ENCODE measurements around the gene HECTD3. TPM values are rescaled to one million over a fixed set of nuclear protein-coding genes. Genes with fewer than 3 reads are reported as not detected.

HECTD3 gene
- total RNA-seq (2014; rRNA removed; shearing (Covaris generic); ENCODE audit: low replicate concordance): 6.9 and 8.8 TPM in 2 replicates

- H3K27ac ChIP-seq (ENCODE audit: low read length): peak within 1 kb of the TSS; percentile 18; the same call in 1 of the 2 replicates
- peaks cover 32% of the 10 kb centered on the region for H3K4me1 ChIP-seq (ENCODE audit: low read length)
- no peaks in the 10 kb centered on the region for H4K20me1 ChIP-seq (ENCODE audit: insufficient read depth, low read depth, low read length)
- H3K9me3 ChIP-seq (ENCODE audit: low read length): no peaks in the 10 kb centered on the region
- peak; percentile 90 for DNase-seq
- H3K9me2 ChIP-seq (replicated peaks; ENCODE audit: insufficient read depth, low read length): no peaks in the 10 kb centered on the region
- 0 out of 2 replicates have a peak, but pooled peaks cover 6% of the 10 kb centered on the region for H3K36me3 ChIP-seq (ENCODE audit: insufficient read depth, low read length)
- peak within 1 kb of the TSS; percentile 100 for H2AFZ ChIP-seq (ENCODE audit: low read length)
- H3K9ac ChIP-seq (ENCODE audit: low read length): peak within 1 kb of the TSS; percentile 83
- peaks cover 20% of the 10 kb centered on the region; the same call in 1 of the 2 replicates for H3K79me2 ChIP-seq (ENCODE audit: low read length)
- no peaks in the 10 kb centered on the region for H3K27me3 ChIP-seq (ENCODE audit: low read length)
- peak within 1 kb of the TSS; percentile 94 for H3K4me2 ChIP-seq (ENCODE audit: low read depth, low read length, poor library complexity, severe bottlenecking)
- H3K4me3 ChIP-seq (ENCODE audit: low read length): peak within 1 kb of the TSS; percentile 91
These were observed at the start of gene HECTD3 for GRCh38 chr1:45010855-45011811. TSS of gene HECTD3 (minus strand) at chr1:45011324. CDS start at chr1:45011257, 67 bp downstream.

- no peaks in the 10 kb centered on the region for H3K79me2 ChIP-seq (ENCODE audit: low read length)
- no peaks in the 10 kb centered on the region for H3K9me3 ChIP-seq (ENCODE audit: low read length)
- H3K27me3 ChIP-seq (ENCODE audit: low read length): no peaks in the 10 kb centered on the region
- no peaks in the 10 kb centered on the region for H3K9me2 ChIP-seq (replicated peaks; ENCODE audit: insufficient read depth, low read length)
- H3K27ac ChIP-seq (ENCODE audit: low read length): no peak overlapping the region
- H3K4me2 ChIP-seq (ENCODE audit: low read depth, low read length, poor library complexity, severe bottlenecking): no peak overlapping the region
- H3K4me1 ChIP-seq (ENCODE audit: low read length): peaks cover 16% of the 10 kb centered on the region
- H3K4me3 ChIP-seq (ENCODE audit: low read length): no peak overlapping the region
- no peak overlapping the region for H3K9ac ChIP-seq (ENCODE audit: low read length)
- no peaks in the 10 kb centered on the region for H4K20me1 ChIP-seq (ENCODE audit: insufficient read depth, low read depth, low read length)
- H3K36me3 ChIP-seq (ENCODE audit: insufficient read depth, low read length): no peaks in the 10 kb centered on the region
- no peak overlapping the region for H2AFZ ChIP-seq (ENCODE audit: low read length)
- peak; percentile 6 for DNase-seq
These were observed 48.7 kb upstream of the HECTD3 start for GRCh38 chr1:45059829-45060228.

- peak overlapping the region; percentile 36 for H3K4me2 ChIP-seq (ENCODE audit: low read depth, low read length, poor library complexity, severe bottlenecking)
- H3K9me2 ChIP-seq (replicated peaks; ENCODE audit: insufficient read depth, low read length): no peaks in the 10 kb centered on the region
- H3K9me3 ChIP-seq (ENCODE audit: low read length): no peaks in the 10 kb centered on the region
- H3K9ac ChIP-seq (ENCODE audit: low read length): no peak overlapping the region
- H2AFZ ChIP-seq (ENCODE audit: low read length): no peak overlapping the region
- no peaks in the 10 kb centered on the region for H3K27me3 ChIP-seq (ENCODE audit: low read length)
- no peaks in the 10 kb centered on the region for H3K79me2 ChIP-seq (ENCODE audit: low read length)
- H3K4me3 ChIP-seq (ENCODE audit: low read length): no peak overlapping the region
- no peaks in the 10 kb centered on the region for H3K36me3 ChIP-seq (ENCODE audit: insufficient read depth, low read length)
- H3K27ac ChIP-seq (ENCODE audit: low read length): no peak overlapping the region
- peaks cover 30% of the 10 kb centered on the region for H3K4me1 ChIP-seq (ENCODE audit: low read length)
- DNase-seq: peak; percentile 26
- H4K20me1 ChIP-seq (ENCODE audit: insufficient read depth, low read depth, low read length): no peaks in the 10 kb centered on the region
These were observed 46.4 kb upstream of the HECTD3 start for GRCh38 chr1:45057542-45057941.

GRCh38 chr1:45051005-45051772 is 40.1 kb upstream of the HECTD3 start:
- no peaks in the 10 kb centered on the region for H3K36me3 ChIP-seq (ENCODE audit: insufficient read depth, low read length)
- no peak overlapping the region for H3K9ac ChIP-seq (ENCODE audit: low read length)
- H2AFZ ChIP-seq (ENCODE audit: low read length): no peak overlapping the region
- H3K4me1 ChIP-seq (ENCODE audit: low read length): peaks cover 31% of the 10 kb centered on the region
- no peaks in the 10 kb centered on the region for H3K9me2 ChIP-seq (replicated peaks; ENCODE audit: insufficient read depth, low read length)
- no peak overlapping the region for H3K4me3 ChIP-seq (ENCODE audit: low read length)
- no peaks in the 10 kb centered on the region for H3K79me2 ChIP-seq (ENCODE audit: low read length)
- H3K4me2 ChIP-seq (ENCODE audit: low read depth, low read length, poor library complexity, severe bottlenecking): peak overlapping the region; percentile 10
- H3K9me3 ChIP-seq (ENCODE audit: low read length): no peaks in the 10 kb centered on the region
- no peak overlapping the region for H3K27ac ChIP-seq (ENCODE audit: low read length)
- H4K20me1 ChIP-seq (ENCODE audit: insufficient read depth, low read depth, low read length): no peaks in the 10 kb centered on the region
- no peaks in the 10 kb centered on the region for H3K27me3 ChIP-seq (ENCODE audit: low read length)
- DNase-seq: peak; percentile 41

GRCh38 chr1:45047032-45047431 is 35.9 kb upstream of the HECTD3 start:
- Histone ChIP-seq H3K9me2 (replicated peaks; ENCODE audit: insufficient read depth, low read length) (no peaks in the 10 kb centered on the region), H3K36me3 (ENCODE audit: insufficient read depth, low read length) (no peaks in the 10 kb centered on the region), H3K4me3 (ENCODE audit: low read length) (no peak overlapping the region), H3K4me2 (ENCODE audit: low read depth, low read length, poor library complexity, severe bottlenecking) (no peak overlapping the region), H3K79me2 (ENCODE audit: low read length) (no peaks in the 10 kb centered on the region), H3K27me3 (ENCODE audit: low read length) (no peaks in the 10 kb centered on the region), H3K9ac (ENCODE audit: low read length) (no peak overlapping the region), H3K9me3 (ENCODE audit: low read length) (no peaks in the 10 kb centered on the region), H3K4me1 (ENCODE audit: low read length) (peaks cover 9% of the 10 kb centered on the region), H4K20me1 (ENCODE audit: insufficient read depth, low read depth, low read length) (no peaks in the 10 kb centered on the region), H2AFZ (ENCODE audit: low read length) (no peak overlapping the region), H3K27ac (ENCODE audit: low read length) (no peak overlapping the region)
- DNase-seq: no peak

- Histone ChIP-seq H3K4me2 (ENCODE audit: low read depth, low read length, poor library complexity, severe bottlenecking) (no peak overlapping the region), H3K27me3 (ENCODE audit: low read length) (no peaks in the 10 kb centered on the region), H2AFZ (ENCODE audit: low read length) (no peak overlapping the region), H3K9ac (ENCODE audit: low read length) (no peak overlapping the region), H3K79me2 (ENCODE audit: low read length) (no peaks in the 10 kb centered on the region), H3K9me2 (replicated peaks; ENCODE audit: insufficient read depth, low read length) (no peaks in the 10 kb centered on the region), H4K20me1 (ENCODE audit: insufficient read depth, low read depth, low read length) (no peaks in the 10 kb centered on the region), H3K9me3 (ENCODE audit: low read length) (no peaks in the 10 kb centered on the region), H3K4me3 (ENCODE audit: low read length) (no peak overlapping the region), H3K27ac (ENCODE audit: low read length) (no peak overlapping the region), H3K36me3 (ENCODE audit: insufficient read depth, low read length) (no peaks in the 10 kb centered on the region), H3K4me1 (ENCODE audit: low read length) (no peaks in the 10 kb centered on the region)
- no peak for DNase-seq
These were observed 33.8 kb upstream of the HECTD3 start for GRCh38 chr1:45044916-45045315.

- Histone ChIP-seq H3K27ac (ENCODE audit: low read length) (no peak overlapping the region), H4K20me1 (ENCODE audit: insufficient read depth, low read depth, low read length) (no peaks in the 10 kb centered on the region), H3K4me3 (ENCODE audit: low read length) (no peak overlapping the region), H3K4me1 (ENCODE audit: low read length) (no peaks in the 10 kb centered on the region), H3K4me2 (ENCODE audit: low read depth, low read length, poor library complexity, severe bottlenecking) (no peak overlapping the region), H3K27me3 (ENCODE audit: low read length) (no peaks in the 10 kb centered on the region), H3K9me3 (ENCODE audit: low read length) (no peaks in the 10 kb centered on the region), H3K36me3 (ENCODE audit: insufficient read depth, low read length) (no peaks in the 10 kb centered on the region), H3K9ac (ENCODE audit: low read length) (no peak overlapping the region), H3K9me2 (replicated peaks; ENCODE audit: insufficient read depth, low read length) (no peaks in the 10 kb centered on the region), H3K79me2 (ENCODE audit: low read length) (no peaks in the 10 kb centered on the region), H2AFZ (ENCODE audit: low read length) (no peak overlapping the region)
- peak; percentile 14 for DNase-seq
These were observed 32.0 kb upstream of the HECTD3 start for GRCh38 chr1:45043094-45043493.

GRCh38 chr1:45040297-45040696 is 29.2 kb upstream of the HECTD3 start:
- no peaks in the 10 kb centered on the region for H3K9me3 ChIP-seq (ENCODE audit: low read length)
- H3K4me3 ChIP-seq (ENCODE audit: low read length): no peak overlapping the region
- H3K4me2 ChIP-seq (ENCODE audit: low read depth, low read length, poor library complexity, severe bottlenecking): no peak overlapping the region
- H3K4me1 ChIP-seq (ENCODE audit: low read length): no peaks in the 10 kb centered on the region
- no peak overlapping the region for H3K9ac ChIP-seq (ENCODE audit: low read length)
- no peaks in the 10 kb centered on the region for H3K79me2 ChIP-seq (ENCODE audit: low read length)
- no peaks in the 10 kb centered on the region for H4K20me1 ChIP-seq (ENCODE audit: insufficient read depth, low read depth, low read length)
- no peak for DNase-seq
- H3K9me2 ChIP-seq (replicated peaks; ENCODE audit: insufficient read depth, low read length): no peaks in the 10 kb centered on the region
- no peaks in the 10 kb centered on the region for H3K36me3 ChIP-seq (ENCODE audit: insufficient read depth, low read length)
- H3K27me3 ChIP-seq (ENCODE audit: low read length): no peaks in the 10 kb centered on the region
- H3K27ac ChIP-seq (ENCODE audit: low read length): no peak overlapping the region
- H2AFZ ChIP-seq (ENCODE audit: low read length): no peak overlapping the region
